Bronchial epithelial cell (primary cell): ENCODE results near the gene MMD2. TPM values are rescaled to one million over a fixed set of nuclear protein-coding genes. Genes with fewer than 3 reads are reported as not detected.
"Not testable (repeated sequence)": the region's sequence is repeated elsewhere in the genome, so short reads cannot be mapped to it uniquely, and the experiment has no call there.

Experiments used
- DNase-seq: peaks from one replicate; pipeline ENCODE4 v3.0.0-alpha.2; 2010; ENCODE audit warnings: low read depth
- FAIRE-seq: peaks from 2 replicates; lab custom pipeline; 2011; peaks lifted over from hg19 to GRCh38; lab: Jason Lieb, UNC
- H3K27me3 ChIP-seq: 2 replicates; pipeline ENCODE4 v1.5.1; 2011; ENCODE audit warnings: low read length; ENCODE audit not compliant: control insufficient read depth, insufficient read depth
- H3K36me3 ChIP-seq: 2 replicates; pipeline ENCODE4 v1.5.1; 2011; ENCODE audit warnings: low read length; ENCODE audit not compliant: control insufficient read depth, insufficient read depth
- H3K4me3 ChIP-seq: 2 replicates; pipeline ENCODE4 v1.5.1; 2011; ENCODE audit warnings: mild to moderate bottlenecking, low read depth, low read length, control low read depth
- CTCF ChIP-seq: IDR thresholded peaks from 2 replicates; pipeline ENCODE4 v1.5.1; 2011; ENCODE audit warnings: mild to moderate bottlenecking, moderate library complexity, low read length, control low read depth, inconsistent platforms; ENCODE audit not compliant: insufficient read depth, severe bottlenecking
- total RNA-seq: library from RNA; depleted of rRNA; stranded (reverse); fragments of >200 nt; gene quantifications from 2 replicates; pipeline ENCODE4 v1.2.1, GENCODE V29; 2014

MMD2 gene
- total RNA-seq, 1 donor from 2014 or later, result not detected

- H3K4me3 ChIP-seq, result no peak overlapping the region
- peaks cover 10% of the 10 kb centered on the region for H3K36me3 ChIP-seq
- H3K27me3 ChIP-seq, result no peaks in the 10 kb centered on the region
- DNase-seq (no peak), FAIRE-seq (no peak)
- no peak for TF ChIP-seq CTCF
These were observed 39.9 kb upstream of the MMD2 start for GRCh38 chr7:4998910-4999309.

DNA sequence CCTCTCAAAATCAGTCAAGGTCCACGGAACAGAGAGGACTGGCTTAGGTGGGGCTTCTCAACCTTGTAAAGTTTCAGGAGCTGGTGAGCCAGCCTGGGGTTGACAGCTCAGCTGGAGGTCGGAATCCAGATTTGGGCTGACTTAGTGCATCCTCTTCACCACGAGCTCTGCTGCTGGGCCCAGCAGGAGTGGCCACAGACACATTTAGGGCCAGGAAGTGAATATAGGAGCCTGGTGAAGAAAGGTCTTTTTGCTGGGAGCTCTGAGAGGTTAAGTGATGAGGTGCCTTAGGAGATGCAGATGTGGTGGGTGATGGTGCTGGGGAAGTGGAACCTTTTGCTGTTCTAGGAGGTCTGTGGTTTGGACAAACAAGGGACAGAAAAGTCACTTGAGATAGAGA, 39.3 kb upstream of the MMD2 start:
- DNase-seq, result no peak
- FAIRE-seq, result no peak
- H3K27me3 ChIP-seq, result no peaks in the 10 kb centered on the region
- no peak overlapping the region for H3K4me3 ChIP-seq
- peaks cover 11% of the 10 kb centered on the region for H3K36me3 ChIP-seq
- no peak for TF ChIP-seq CTCF

DNA sequence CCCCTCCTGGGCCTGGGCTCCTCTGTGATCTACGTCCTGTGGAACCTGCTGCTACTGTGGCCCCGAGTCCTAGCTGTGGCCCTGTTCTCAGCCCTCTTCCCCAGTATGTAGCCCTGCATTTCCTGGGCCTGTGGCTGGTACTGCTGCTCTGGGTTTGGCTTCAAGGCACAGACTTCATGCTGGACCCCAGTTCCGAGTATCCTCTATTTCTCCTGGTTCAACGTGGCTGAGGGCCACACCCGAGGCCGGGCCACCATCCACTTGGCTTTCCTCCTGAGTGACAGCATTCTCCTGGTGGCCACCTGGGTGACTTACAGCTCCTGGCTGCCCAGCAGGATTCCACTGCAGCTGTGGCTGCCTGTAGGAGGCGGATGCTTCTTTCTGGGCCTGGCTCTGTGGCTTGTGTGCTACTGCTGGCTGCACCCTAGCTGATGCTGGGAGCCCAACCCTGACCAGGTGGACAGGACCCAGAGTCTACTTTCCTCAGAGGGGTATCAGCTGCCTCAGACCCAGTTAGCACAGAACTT, 37.8 kb upstream of the MMD2 start:
- no peak for FAIRE-seq
- no peak for TF ChIP-seq CTCF
- H3K4me3 ChIP-seq, result no peak overlapping the region
- no peaks in the 10 kb centered on the region for H3K27me3 ChIP-seq
- no peak for DNase-seq
- peaks cover 13% of the 10 kb centered on the region for H3K36me3 ChIP-seq

DNA sequence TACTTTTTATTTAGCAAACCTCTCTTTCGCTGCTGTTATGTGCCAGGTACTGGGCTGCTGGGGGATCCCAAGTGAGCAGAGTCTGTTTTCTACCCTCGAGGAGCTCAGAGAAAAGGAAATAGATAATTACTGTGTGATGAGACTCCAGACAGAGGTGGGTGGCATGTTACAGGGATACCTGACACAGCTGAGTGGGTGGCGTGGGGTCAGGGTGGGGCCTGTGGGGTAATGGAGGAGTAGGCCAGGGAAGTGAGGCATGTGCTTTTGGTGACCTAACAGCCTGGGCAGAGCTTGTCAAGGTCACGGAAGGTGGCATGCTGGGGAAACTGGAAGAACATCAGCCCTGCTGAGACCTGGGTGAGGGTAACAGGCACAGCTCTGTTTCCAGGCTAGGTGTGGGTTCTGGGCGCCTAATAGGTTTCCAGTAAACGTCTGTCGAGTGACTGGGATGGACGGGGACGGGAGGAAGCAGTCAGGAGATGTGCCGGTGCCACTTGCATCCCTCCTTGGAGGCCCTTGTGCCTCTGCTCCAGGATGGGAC, 36.5 kb upstream of the MMD2 start:
- Histone ChIP-seq H3K36me3 (peaks cover 14% of the 10 kb centered on the region), H3K27me3 (no peaks in the 10 kb centered on the region), H3K4me3 (no peak overlapping the region)
- FAIRE-seq (no peak), DNase-seq (no peak)
- no peak for TF ChIP-seq CTCF

- TF ChIP-seq CTCF, result no peak
- Histone ChIP-seq H3K4me3 (no peak overlapping the region), H3K27me3 (no peaks in the 10 kb centered on the region), H3K36me3 (peaks cover 16% of the 10 kb centered on the region)
- no peak for DNase-seq
- no peak for FAIRE-seq
These were observed 34.5 kb upstream of the MMD2 start for GRCh38 chr7:4993471-4993870.

DNA sequence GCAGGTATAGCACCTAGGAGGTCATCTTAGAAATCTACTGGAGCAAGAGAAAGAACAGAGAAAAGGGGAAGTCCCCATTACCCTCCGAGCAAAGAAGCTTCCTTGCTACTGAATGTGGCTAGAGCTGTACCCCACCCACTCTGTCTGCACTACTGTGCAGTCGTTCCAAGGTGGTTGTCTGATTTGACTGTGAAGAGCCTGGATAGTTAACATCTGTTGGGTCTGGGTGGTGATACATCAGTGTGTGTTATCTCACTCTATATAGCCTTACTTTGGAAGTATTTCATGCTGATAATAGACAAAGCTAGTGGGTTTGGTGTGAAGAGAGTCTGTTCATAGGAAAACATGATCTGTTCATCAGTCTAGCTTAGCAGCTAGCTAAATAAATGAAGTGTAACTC, 23.8 kb upstream of the MMD2 start:
- peaks cover 10% of the 10 kb centered on the region for H3K36me3 ChIP-seq
- not testable (repeated sequence) for FAIRE-seq

DNA sequence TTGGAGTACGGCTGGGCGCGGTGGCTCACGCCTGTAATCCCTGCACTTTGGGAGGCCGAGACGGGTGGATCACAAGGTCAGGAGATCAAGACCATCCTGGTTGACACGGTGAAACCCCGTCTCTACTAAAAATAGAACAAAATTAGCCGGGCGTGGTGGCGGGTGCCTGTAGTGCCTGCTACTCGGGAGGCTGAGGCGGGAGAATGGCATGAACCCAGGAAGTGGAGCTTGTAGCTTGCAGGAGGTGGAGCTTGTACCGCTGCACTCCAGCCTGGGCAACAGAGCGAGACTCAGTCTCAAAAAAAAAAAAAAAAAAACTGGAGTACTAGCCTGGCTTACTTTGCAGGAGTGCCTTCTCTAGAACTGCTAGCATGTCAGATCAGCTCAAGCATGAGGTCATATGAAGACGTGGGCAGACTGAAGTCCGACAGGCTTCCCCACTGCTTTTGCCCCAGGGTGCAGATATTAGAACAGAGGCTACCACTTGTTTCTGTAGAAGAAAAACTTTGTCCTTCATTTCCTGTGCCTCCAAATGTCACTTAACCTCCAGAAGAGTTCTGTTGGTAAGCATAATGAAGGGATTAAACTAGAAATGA, 22.4 kb upstream of the MMD2 start:
- H3K36me3 ChIP-seq, FAIRE-seq, DNase-seq, H3K4me3 ChIP-seq, H3K27me3 ChIP-seq: not testable (repeated sequence)

More for the DNA sequence above, 23.8 kb upstream of the MMD2 start:
- not testable (repeated sequence) for H3K4me3 ChIP-seq, DNase-seq, H3K27me3 ChIP-seq

GRCh38 chr7:4975626-4976025, 16.6 kb upstream of the MMD2 start:
- H3K36me3 ChIP-seq, H3K4me3 ChIP-seq, FAIRE-seq, DNase-seq, H3K27me3 ChIP-seq: not testable (repeated sequence)
